ENCODE results near the gene NAALAD2.

DNA sequence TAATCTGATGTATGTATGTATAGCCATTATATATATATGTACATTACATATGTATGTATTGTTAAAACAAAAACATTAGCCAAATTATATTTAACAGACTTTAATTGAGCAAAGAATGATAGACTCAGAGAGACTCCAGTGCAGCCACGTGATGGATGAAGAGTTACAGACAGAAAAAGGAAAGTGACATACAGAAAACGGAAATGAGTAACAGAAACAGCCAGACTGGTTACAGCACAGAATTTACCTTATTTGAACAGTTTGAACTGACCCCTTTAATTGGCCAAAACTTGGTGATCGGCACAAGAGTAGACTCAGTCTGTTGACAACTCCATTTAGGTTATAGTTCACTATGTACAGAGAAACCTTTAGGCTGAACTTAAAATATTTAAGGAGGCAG, 53.4 kb downstream of the NAALAD2 start:
- TF ChIP-seq, protein P1, sequence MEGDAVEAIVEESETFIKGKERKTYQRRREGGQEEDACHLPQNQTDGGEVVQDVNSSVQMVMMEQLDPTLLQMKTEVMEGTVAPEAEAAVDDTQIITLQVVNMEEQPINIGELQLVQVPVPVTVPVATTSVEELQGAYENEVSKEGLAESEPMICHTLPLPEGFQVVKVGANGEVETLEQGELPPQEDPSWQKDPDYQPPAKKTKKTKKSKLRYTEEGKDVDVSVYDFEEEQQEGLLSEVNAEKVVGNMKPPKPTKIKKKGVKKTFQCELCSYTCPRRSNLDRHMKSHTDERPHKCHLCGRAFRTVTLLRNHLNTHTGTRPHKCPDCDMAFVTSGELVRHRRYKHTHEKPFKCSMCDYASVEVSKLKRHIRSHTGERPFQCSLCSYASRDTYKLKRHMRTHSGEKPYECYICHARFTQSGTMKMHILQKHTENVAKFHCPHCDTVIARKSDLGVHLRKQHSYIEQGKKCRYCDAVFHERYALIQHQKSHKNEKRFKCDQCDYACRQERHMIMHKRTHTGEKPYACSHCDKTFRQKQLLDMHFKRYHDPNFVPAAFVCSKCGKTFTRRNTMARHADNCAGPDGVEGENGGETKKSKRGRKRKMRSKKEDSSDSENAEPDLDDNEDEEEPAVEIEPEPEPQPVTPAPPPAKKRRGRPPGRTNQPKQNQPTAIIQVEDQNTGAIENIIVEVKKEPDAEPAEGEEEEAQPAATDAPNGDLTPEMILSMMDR (conservative IDR thresholded peaks at IDR 0.05 in 1 of 2, IDR thresholded peaks at IDR 0.05 in 1 of 2; ENCODE audit: extremely low read depth in 1 of 2, insufficient read depth in 1 of 2, low read depth in 1 of 2, low read length in 2 of 2), result no peak
- TF ChIP-seq EZH2 (IDR thresholded peaks at IDR 0.05; ENCODE audit: borderline replicate concordance, low read length), result no peak

Data from mammary epithelial cell (primary cell).